Osteoblast (primary cell): ENCODE results near the gene TSEN2. TPM values are rescaled to one million over a fixed set of nuclear protein-coding genes. Genes with fewer than 3 reads are reported as not detected.

Experiments used
- DNase-seq: peaks from one replicate; pipeline ENCODE4 v3.0.0; 2011; ENCODE audit warnings: low spot score, mixed read lengths; ENCODE audit not compliant: insufficient read length; ENCODE audit errors: missing footprints
- H2AFZ ChIP-seq: 2 replicates; pipeline ENCODE4 v1.6.0; 2011; ENCODE audit warnings: mild to moderate bottlenecking, low read length
- H3K27ac ChIP-seq: 2 replicates; pipeline ENCODE4 v1.5.1; 2011; ENCODE audit warnings: mild to moderate bottlenecking, low read depth, low read length, moderate library complexity
- H3K27me3 ChIP-seq: 2 replicates; pipeline ENCODE4 v1.6.0; 2012; ENCODE audit warnings: mild to moderate bottlenecking, control low read depth, inconsistent platforms, low read length, moderate library complexity; ENCODE audit not compliant: insufficient read depth
- H3K36me3 ChIP-seq: 2 replicates; pipeline ENCODE4 v1.5.1; 2011; ENCODE audit warnings: mild to moderate bottlenecking, low read length, control low read depth, moderate library complexity; ENCODE audit not compliant: insufficient read depth
- H3K4me1 ChIP-seq: 2 replicates; pipeline ENCODE4 v1.5.1; 2011; ENCODE audit warnings: mild to moderate bottlenecking, low read length, control low read depth, moderate library complexity; ENCODE audit not compliant: insufficient read depth
- H3K4me2 ChIP-seq: 2 replicates; pipeline ENCODE4 v1.6.0; 2011; ENCODE audit warnings: mild to moderate bottlenecking, low read length; ENCODE audit not compliant: insufficient read depth
- H3K4me3 ChIP-seq: fragments of 200-600 bp; sonication (generic); 3 replicates; pipeline ENCODE4 v1.5.1; 2012; ENCODE audit warnings: mild to moderate bottlenecking, low read length, inconsistent platforms; ENCODE audit not compliant: insufficient read depth
- H3K79me2 ChIP-seq: 2 replicates; pipeline ENCODE4 v1.6.0; 2012; ENCODE audit warnings: mild to moderate bottlenecking, low read length, control low read depth, inconsistent platforms; ENCODE audit not compliant: insufficient read depth
- H3K9me3 ChIP-seq: 2 replicates; pipeline ENCODE4 v1.5.1; 2011; ENCODE audit warnings: low read depth, low read length, control low read depth
- H4K20me1 ChIP-seq: 2 replicates; pipeline ENCODE4 v1.6.0; 2012; ENCODE audit warnings: mild to moderate bottlenecking, low read length, control low read depth; ENCODE audit not compliant: insufficient read depth
- total RNA-seq: library from RNA; depleted of rRNA; stranded (reverse); fragments of >200 nt; gene quantifications from 2 replicates; pipeline ENCODE4 v1.2.3, GENCODE V29; 2012
- TF ChIP-seq, protein P1 (sequence below): IDR thresholded peaks from 2 replicates; pipeline ENCODE4 v1.5.1; 2011; ENCODE audit warnings: mild to moderate bottlenecking, low read depth, low read length, moderate library complexity; ENCODE audit errors: extremely low read depth

Gene TSEN2
- total RNA-seq, 1 donor, result 13.0 TPM

- Histone ChIP-seq H3K9me3 (no peaks in the 10 kb centered on the region), H3K27me3 (no peaks in the 10 kb centered on the region), H3K4me1 (no peaks in the 10 kb centered on the region), H3K4me2 (no peak overlapping the region), H2AFZ (no peak overlapping the region), H3K79me2 (no peaks in the 10 kb centered on the region), H4K20me1 (no peaks in the 10 kb centered on the region), H3K4me3 (no peak overlapping the region), H3K36me3 (peaks cover 66% of the 10 kb centered on the region), H3K27ac (no peak overlapping the region)
- TF ChIP-seq, protein P1, sequence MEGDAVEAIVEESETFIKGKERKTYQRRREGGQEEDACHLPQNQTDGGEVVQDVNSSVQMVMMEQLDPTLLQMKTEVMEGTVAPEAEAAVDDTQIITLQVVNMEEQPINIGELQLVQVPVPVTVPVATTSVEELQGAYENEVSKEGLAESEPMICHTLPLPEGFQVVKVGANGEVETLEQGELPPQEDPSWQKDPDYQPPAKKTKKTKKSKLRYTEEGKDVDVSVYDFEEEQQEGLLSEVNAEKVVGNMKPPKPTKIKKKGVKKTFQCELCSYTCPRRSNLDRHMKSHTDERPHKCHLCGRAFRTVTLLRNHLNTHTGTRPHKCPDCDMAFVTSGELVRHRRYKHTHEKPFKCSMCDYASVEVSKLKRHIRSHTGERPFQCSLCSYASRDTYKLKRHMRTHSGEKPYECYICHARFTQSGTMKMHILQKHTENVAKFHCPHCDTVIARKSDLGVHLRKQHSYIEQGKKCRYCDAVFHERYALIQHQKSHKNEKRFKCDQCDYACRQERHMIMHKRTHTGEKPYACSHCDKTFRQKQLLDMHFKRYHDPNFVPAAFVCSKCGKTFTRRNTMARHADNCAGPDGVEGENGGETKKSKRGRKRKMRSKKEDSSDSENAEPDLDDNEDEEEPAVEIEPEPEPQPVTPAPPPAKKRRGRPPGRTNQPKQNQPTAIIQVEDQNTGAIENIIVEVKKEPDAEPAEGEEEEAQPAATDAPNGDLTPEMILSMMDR, result no peak
- no peak for DNase-seq
Measured at GRCh38 chr3:12496453-12496761, 12.1 kb downstream of the TSEN2 start.

DNA sequence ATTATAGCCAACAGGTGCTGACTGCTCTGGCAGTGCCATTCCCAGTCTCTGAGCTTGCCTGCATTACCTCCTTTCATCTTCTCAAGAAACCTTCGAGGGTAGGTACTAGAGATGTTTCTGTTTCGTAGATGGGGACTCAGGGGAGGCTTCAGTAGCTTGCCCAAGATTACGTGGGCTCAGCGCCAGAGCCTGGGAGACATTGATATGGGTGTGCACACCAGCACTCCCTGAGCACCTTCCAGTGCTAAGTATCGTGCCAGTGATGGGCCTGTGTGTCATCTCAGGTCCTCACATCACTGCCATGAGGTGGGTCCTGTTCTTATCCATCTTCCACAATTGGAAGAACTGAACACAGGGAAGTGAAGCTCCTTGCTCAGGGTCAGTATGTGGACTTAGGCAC, 15.2 kb downstream of the TSEN2 start:
- Histone ChIP-seq H3K27me3 (no peaks in the 10 kb centered on the region), H4K20me1 (no peaks in the 10 kb centered on the region), H3K4me1 (no peaks in the 10 kb centered on the region), H3K4me2 (no peak overlapping the region), H3K79me2 (no peaks in the 10 kb centered on the region), H2AFZ (no peak overlapping the region), H3K4me3 (no peak overlapping the region), H3K36me3 (peaks cover 58% of the 10 kb centered on the region), H3K9me3 (no peaks in the 10 kb centered on the region), H3K27ac (no peak overlapping the region)
- TF ChIP-seq, protein P1, result no peak
- DNase-seq, result no peak

DNA sequence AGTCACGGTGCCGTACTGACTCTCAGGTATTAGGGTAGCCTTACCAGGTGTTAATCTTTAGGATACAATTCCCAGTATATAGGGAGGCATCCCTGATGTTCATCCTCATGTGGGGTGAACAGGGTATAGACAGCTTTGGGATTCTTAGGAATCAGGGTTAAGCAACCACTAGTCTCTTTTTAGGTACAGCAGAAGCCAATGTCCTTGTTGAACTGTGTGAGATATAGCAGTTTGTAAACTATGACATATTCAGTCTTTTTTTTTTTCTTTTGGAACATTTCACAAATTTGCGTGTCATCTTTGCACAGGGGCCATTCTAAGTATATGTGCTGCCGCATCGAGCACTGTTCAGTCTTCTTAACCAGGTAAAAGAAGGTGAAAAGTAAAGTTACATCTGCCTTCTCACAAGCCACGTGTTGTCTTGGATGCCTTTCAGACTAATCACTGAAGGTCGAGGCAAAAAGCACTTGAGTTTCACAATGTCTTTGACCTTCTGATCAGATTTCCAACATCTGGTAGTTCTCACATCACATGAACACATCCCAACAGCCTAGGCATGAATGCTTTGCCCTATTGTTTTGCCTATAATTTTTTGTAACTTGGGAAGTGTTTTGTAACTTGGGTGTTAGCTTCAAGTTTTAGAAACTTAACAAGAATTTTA, 17.2 kb downstream of the TSEN2 start:
- Histone ChIP-seq H3K79me2 (no peaks in the 10 kb centered on the region), H3K9me3 (no peaks in the 10 kb centered on the region), H3K36me3 (peaks cover 52% of the 10 kb centered on the region), H3K4me1 (no peaks in the 10 kb centered on the region), H3K4me3 (no peak overlapping the region), H3K4me2 (no peak overlapping the region), H2AFZ (no peak overlapping the region), H3K27me3 (no peaks in the 10 kb centered on the region), H3K27ac (no peak overlapping the region), H4K20me1 (no peaks in the 10 kb centered on the region)
- TF ChIP-seq, protein P1, result no peak
- DNase-seq, result no peak

DNA sequence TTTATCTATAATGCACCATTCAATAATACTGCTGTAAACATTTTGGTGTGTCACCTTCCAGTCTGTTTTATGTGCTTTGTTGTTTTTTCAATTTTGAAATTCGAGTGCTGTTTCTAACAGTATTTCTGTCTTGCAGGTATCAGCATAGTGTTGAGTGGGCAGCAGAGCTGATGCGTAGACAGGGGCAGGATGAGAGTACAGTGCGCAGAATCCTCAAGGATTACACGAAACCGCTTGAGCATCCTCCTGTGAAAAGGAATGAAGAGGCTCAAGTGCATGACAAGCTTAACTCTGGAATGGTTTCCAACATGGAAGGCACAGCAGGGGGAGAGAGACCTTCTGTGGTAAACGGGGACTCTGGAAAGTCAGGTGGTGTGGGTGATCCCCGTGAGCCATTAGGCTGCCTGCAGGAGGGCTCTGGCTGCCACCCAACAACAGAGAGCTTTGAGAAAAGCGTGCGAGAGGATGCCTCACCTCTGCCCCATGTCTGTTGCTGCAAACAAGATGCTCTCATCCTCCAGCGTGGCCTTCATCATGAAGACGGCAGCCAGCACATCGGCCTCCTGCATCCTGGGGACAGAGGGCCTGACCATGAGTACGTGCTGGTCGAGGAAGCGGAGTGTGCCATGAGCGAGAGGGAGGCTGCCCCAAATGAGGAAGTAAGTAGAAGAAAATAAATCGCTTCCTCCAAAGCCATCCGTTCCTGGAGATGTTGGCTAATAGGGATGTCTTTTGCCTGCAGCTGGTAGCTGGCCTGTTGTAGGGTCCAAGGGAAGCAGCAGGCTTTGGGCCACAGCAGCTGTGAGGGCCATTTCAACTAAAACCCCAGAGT, 19.1 kb downstream of the TSEN2 start:
- H4K20me1 ChIP-seq, result no peaks in the 10 kb centered on the region
- H3K9me3 ChIP-seq, result no peaks in the 10 kb centered on the region
- H3K79me2 ChIP-seq, result no peaks in the 10 kb centered on the region
- TF ChIP-seq, protein P1, result no peak
- H3K4me3 ChIP-seq, result no peak overlapping the region
- no peaks in the 10 kb centered on the region for H3K27me3 ChIP-seq
- no peak overlapping the region for H2AFZ ChIP-seq
- H3K36me3 ChIP-seq, result peaks cover 41% of the 10 kb centered on the region
- peaks cover 10% of the 10 kb centered on the region for H3K4me1 ChIP-seq
- no peak for DNase-seq
- H3K4me2 ChIP-seq, result no peak overlapping the region
- no peak overlapping the region for H3K27ac ChIP-seq
